Stimulated activated naive CD4-positive, alpha-beta T cell (primary cell): ENCODE results near the gene UST.
"Not testable (repeated sequence)": the region's sequence is repeated elsewhere in the genome, so short reads cannot be mapped to it uniquely, and the experiment has no call there.

Source experiments
- DNase-seq, 6 experiments: peaks; one replicate each; lab custom pipeline; 2025; lab: John Stamatoyannopoulos, UW

The UST gene

GRCh38 chr6:148736774-148737412 is 9.9 kb upstream of the UST start:
- DNase-seq = no peak

- no peak for DNase-seq
Observed at GRCh38 chr6:148737806-148738205, 9.0 kb upstream of the UST start.

GRCh38 chr6:148738946-148739821 is 7.6 kb upstream of the UST start:
- no peak for DNase-seq

DNA sequence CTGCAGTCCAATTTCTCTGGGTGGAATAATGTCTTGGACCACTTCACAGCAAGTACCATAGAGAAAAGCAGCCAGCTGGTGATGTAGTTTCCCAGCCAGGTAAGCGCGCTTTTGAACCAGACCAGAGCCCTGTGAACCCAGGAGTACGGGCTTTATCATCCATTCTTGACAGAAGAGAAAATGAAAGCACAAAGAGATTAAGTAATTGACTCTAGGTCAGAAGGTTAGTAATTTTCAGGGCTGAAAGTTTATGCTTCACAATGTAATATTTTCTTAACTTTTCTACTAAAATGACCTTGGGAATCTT is 7.1 kb upstream of the UST start:
- DNase-seq = no peak

DNA sequence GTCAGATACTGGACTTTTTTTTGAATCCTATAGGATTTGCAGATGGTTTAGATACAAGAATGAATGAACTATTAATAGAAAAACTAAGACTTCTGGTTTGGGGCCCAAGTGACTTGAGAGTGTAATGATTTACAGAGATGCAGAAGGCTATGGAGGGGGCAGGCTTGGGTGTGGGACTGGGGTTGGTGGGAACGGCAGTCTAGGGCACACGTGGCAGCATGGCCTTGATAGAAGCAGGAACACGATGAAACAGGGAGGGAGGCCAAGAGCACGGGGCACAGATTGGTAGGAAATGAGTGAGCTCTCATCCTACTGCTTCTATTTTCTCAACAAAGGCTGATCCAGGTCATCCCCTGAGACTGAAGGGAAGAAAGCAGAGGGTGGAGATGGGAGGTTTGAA is 3.4 kb upstream of the UST start:
- no peak for DNase-seq

- no peak for DNase-seq
Observed at GRCh38 chr6:148745926-148746325, 904 bp upstream of the UST start.

GRCh38 chr6:148747145-148747470 is 278 bp downstream of the UST start:
- DNase-seq = no peak

- peak in 2 of 6 experiments; percentile 21 to 25 for DNase-seq
Observed at GRCh38 chr6:148747471-148748165, 788 bp downstream of the UST start.

- DNase-seq = no peak
Observed at GRCh38 chr6:148749674-148750073, 2.8 kb downstream of the UST start.

DNA sequence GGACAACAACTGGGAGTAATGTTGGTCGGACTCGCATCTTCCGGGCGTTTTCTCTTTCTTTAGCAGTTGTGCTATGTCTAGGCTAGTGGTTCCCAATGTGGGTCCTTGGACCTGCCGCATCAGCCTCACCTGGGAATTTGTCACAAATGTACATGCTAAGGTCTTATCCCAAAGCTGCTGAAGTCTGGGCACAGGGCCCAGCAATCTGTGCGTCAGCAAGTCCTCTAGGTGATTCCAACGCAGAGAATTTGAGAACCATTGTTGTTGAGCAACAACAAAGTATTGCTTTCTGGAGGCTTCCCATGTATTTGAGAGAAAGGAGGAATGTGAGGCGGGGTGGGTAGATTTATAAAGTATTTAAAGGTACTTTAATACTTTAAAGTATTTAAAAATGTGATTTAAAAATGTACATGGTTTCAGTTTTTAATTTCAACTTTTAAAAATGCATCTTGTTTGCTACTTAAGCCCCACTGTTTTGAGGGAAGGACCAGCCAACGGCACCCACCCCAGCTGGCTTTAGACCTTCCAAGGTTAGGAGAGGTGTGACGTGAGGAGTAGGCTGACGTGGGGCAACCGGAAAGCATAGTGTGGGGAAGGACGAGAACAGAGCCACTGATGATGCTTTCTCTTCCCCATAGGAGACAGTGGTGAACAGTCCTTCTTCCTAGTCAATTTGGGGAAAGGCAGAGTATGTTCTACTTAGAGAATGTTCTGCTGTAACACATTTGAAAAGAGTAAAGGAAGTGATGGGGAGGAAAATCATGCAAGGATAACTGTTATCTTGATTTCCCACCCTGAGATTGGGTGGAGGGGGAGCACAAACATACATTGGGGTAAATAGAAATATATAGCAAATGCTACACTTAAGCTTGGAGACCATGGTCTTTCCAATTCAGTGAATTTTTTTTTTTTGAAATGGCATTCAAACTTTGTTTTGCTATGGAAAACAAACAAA is 4.3 kb downstream of the UST start:
- no peak for DNase-seq

DNA sequence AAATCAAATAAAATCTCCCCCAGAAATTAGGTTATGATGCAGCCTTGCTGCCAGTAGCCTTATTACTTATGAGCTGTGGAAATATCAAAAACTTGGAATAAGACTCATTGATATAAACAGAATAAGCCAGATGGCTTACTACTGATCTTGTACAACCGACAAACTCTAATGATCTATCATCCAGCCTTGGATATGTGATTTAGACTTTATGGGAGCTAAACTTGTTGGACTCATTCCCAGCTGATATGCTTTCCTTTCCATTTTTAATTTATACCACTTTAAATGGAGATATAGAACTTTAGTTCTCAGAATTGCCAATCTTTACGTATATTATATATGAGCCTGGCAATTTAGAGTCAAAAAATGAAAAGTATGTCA is 5.0 kb downstream of the UST start:
- DNase-seq = no peak

DNA sequence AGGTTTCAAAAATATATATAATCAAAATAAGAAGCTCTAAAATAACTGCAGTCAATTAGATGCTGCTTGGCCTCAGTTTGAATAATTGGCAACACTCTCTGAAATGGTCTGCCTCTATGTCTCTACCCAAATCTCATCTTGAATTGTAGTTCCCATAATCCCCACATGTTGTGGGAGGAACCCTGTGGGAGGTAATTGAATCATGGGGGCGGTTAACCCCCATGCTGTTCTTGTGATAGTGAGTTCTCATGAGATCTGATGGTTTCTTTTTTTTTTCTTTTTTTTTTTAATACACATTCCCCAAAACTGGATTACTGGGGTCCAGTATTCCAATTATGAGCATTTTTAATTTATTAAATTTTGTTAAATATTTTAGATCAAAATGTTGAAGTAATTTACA is 8.5 kb downstream of the UST start:
- not testable (repeated sequence) for DNase-seq

GRCh38 chr6:148757944-148758480 is 11.2 kb downstream of the UST start:
- DNase-seq = no peak

GRCh38 chr6:148758492-148758891 is 11.7 kb downstream of the UST start:
- DNase-seq = no peak

GRCh38 chr6:148760258-148760534 is 13.4 kb downstream of the UST start:
- DNase-seq = no peak

- peak in 3 of 6 experiments; percentile 24 to 37 (median 33) for DNase-seq
Observed at GRCh38 chr6:148760568-148761526, 14.0 kb downstream of the UST start.

DNA sequence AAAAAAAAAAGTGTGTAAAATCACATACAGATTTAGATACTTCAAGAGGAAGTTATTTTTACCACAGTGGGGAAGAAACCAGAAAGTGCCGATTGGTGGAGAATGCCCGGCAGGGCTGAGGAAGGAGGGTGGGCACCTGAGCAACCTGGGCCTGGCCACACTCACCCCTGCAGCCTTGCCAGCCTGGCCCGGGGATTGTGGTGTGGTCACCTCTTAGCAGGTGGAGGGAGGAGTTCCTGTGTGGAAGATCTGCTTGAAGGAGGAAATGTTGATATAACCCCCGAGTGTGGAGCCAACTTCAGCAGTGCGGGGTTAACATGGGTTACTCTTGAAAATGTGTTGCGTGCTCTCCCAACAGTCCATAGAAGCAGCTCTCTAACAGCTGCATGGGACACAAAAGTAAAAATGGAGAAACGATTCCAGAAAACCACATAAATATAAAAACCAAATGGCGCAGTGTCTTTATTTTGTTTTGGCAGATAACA is 14.7 kb downstream of the UST start:
- DNase-seq = peak in 1 of 6 experiments; percentile 33

- DNase-seq = no peak
Observed at GRCh38 chr6:148762231-148762630, 15.4 kb downstream of the UST start.

DNA sequence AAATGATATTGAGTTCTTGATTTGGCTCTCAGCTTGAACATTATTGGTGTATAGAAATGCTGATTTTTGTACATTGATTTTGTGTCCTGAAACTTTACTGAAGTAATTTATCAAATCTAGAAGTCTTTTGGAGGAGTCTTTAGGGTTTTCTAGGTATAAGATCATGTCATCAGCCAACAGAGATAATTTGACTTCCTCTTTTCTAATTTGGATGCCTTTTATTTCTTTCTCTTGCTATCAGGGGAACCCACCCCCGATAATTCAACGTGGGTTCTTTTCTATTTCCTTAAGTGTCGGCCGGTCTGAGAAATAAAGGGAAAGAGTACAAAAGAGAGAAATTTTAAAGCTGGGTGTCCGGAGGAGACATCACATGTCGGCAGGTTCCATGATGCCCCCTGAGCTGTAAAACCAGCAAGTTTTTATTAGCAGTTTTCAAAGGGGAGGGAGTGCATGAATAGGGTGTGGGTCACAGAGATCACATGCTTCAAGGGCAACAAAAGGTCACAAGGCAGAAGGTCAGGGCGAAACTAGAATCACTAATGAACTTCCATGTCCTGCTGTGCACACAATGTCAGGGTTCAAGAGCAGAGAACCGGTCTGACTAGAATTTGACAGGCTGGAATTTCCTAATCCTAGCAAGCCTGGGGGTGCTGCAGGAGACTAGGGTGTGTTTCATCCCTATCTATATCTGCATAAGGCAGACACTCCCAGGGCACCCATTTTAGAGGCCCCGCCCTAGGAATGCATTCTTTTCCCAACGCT is 17.6 kb downstream of the UST start:
- DNase-seq = not testable (repeated sequence)
